SK-N-SH (cell line): ENCODE data around the gene ENTPD7. TPM values are rescaled to one million over a fixed set of nuclear protein-coding genes. Genes with fewer than 3 reads are reported as not detected.

Source experiments
- CTCF ChIA-PET: fragments of 300-600, 350-600 bp; formaldehyde crosslinking; extraction: SDS; loops from one replicate; lab custom pipeline; 2021; lab: Yijun Ruan, JAX
- POLR2A ChIA-PET: fragments of 350-600 bp; sonication (Branson Sonifier 250); formaldehyde crosslinking; extraction: SDS; loops from one replicate; lab custom pipeline; 2020; ENCODE audit warnings: antibody characterized with exemption, inconsistent platforms; lab: Yijun Ruan, JAX
- DNase-seq: peaks from one replicate; pipeline ENCODE4 v3.0.0; 2012
- H2AFZ ChIP-seq: fragments of 200-600 bp; sonication (generic); 2 replicates; pipeline ENCODE4 v1.8.1; 2016; ENCODE audit warnings: antibody characterized with exemption, mild to moderate bottlenecking, low read depth
- H3F3A ChIP-seq: fragments of 200-600 bp; sonication (generic); replicated peaks from 2 replicates; pipeline ENCODE3; 2016; ENCODE audit warnings: antibody characterized with exemption, mild to moderate bottlenecking; ENCODE audit not compliant: insufficient read depth
- H3K27ac ChIP-seq, 2 experiments: fragments of 200-500 bp in 1 of 2; fragments of 200-600 bp in 1 of 2; sonication (Bioruptor generic) in 1 of 2; sonication (generic), shearing (Covaris generic) in 1 of 2; 2 replicates each; pipeline versions ENCODE4 v1.5.1 to v1.6.1; 2014 to 2016; ENCODE audit warnings: low read depth in 2 of 2, inconsistent platforms in 1 of 2, low read length in 1 of 2, mild to moderate bottlenecking in 1 of 2, mixed read lengths in 1 of 2
- H3K27me3 ChIP-seq: fragments of 200-600 bp; sonication (generic), shearing (Covaris generic); 2 replicates; pipeline ENCODE4 v1.6.1; 2016; ENCODE audit warnings: mixed run types; ENCODE audit not compliant: insufficient read depth
- H3K36me3 ChIP-seq, 2 experiments: fragments of 200-500 bp in 1 of 2; fragments of 200-600 bp in 1 of 2; sonication (Bioruptor generic) in 1 of 2; sonication (generic) in 1 of 2; replicated peaks in 1 of 2; 2 replicates each; pipeline versions ENCODE3 to v1.5.1; 2014 to 2016; ENCODE audit warnings: low read length in 1 of 2, mild to moderate bottlenecking in 1 of 2; ENCODE audit not compliant: insufficient read depth in 2 of 2, control insufficient read depth in 1 of 2
- H3K4me1 ChIP-seq, 2 experiments: fragments of 200-500 bp in 1 of 2; fragments of 200-600 bp in 1 of 2; sonication (Bioruptor generic) in 1 of 2; sonication (generic), shearing (Covaris generic) in 1 of 2; 2 replicates each; pipeline versions ENCODE4 v1.5.1 to v1.6.1; 2014 to 2016; ENCODE audit warnings: low read depth in 1 of 2, low read length in 1 of 2, mixed run types in 1 of 2; ENCODE audit not compliant: insufficient read depth in 2 of 2, control insufficient read depth in 1 of 2
- H3K4me2 ChIP-seq: fragments of 200-600 bp; sonication (generic), shearing (Covaris generic); 2 replicates; pipeline ENCODE4 v1.6.1; 2017; ENCODE audit warnings: mixed run types
- H3K4me3 ChIP-seq, 2 experiments: fragments of 200-500 bp in 1 of 2; fragments of 200-600 bp in 1 of 2; sonication (Bioruptor generic) in 1 of 2; sonication (generic), shearing (Covaris generic) in 1 of 2; 2 replicates each; pipeline versions ENCODE4 v1.5.1 to v1.8.1; 2014 to 2016; ENCODE audit warnings: low read depth in 2 of 2, inconsistent platforms in 1 of 2, low read length in 1 of 2, mild to moderate bottlenecking in 1 of 2, mixed read lengths in 1 of 2, moderate library complexity in 1 of 2
- H3K79me2 ChIP-seq: fragments of 200-600 bp; sonication (generic); 2 replicates; pipeline ENCODE4 v1.8.1; 2017; ENCODE audit warnings: mild to moderate bottlenecking; ENCODE audit not compliant: insufficient read depth
- H3K9ac ChIP-seq: fragments of 200-600 bp; sonication (generic); 2 replicates; pipeline ENCODE4 v1.6.1; 2017; ENCODE audit warnings: mixed run types
- H3K9me2 ChIP-seq: fragments of 200-600 bp; sonication (generic); 2 replicates; pipeline ENCODE4 v1.6.1; 2017; ENCODE audit warnings: mixed run types
- H3K9me3 ChIP-seq: fragments of 200-600 bp; sonication (generic); 2 replicates; pipeline ENCODE4 v1.6.1; 2017; ENCODE audit warnings: mixed run types, mild to moderate bottlenecking, moderate library complexity
- H4K20me1 ChIP-seq: fragments of 200-600 bp; sonication (generic); 2 replicates; pipeline ENCODE4 v1.6.1; 2017; ENCODE audit warnings: mild to moderate bottlenecking, mixed run types; ENCODE audit not compliant: insufficient read depth
- CHD2 ChIP-seq: fragments of 150-350 bp; IDR thresholded peaks from 2 replicates; pipeline ENCODE4 v1.6.1; 2018; ENCODE audit warnings: low read length; ENCODE audit not compliant: partially characterized antibody
- ELF1 ChIP-seq: IDR thresholded peaks from 2 replicates; pipeline ENCODE4 v1.4.0; 2012
- EP300 ChIP-seq, 2 experiments: IDR thresholded peaks; 2 replicates each; pipeline versions ENCODE4 v1.4.0 to v1.6.1; 2012; ENCODE audit warnings: borderline replicate concordance in 1 of 2, low read depth in 1 of 2, low read length in 1 of 2
- FOSL2 ChIP-seq: IDR thresholded peaks from 2 replicates; pipeline ENCODE4 v1.4.0; 2012; ENCODE audit warnings: low read depth, mild to moderate bottlenecking, moderate library complexity, borderline replicate concordance
- FOXJ3 ChIP-seq: sonication (generic); formaldehyde crosslinking; IDR thresholded peaks from 2 replicates; pipeline ENCODE4 v1.5.1; 2020; ENCODE audit warnings: mild to moderate bottlenecking, missing genetic modification reagents
- FOXM1 ChIP-seq: IDR thresholded peaks from 2 replicates; pipeline ENCODE4 v1.4.0; 2012; ENCODE audit warnings: low read depth, mild to moderate bottlenecking
- GABPA ChIP-seq: IDR thresholded peaks from 2 replicates; pipeline ENCODE4 v1.4.0; 2012; ENCODE audit warnings: low read depth, mild to moderate bottlenecking
- GATA2 ChIP-seq: sonication (generic); formaldehyde crosslinking; IDR thresholded peaks from 2 replicates; pipeline ENCODE4 v1.5.0; 2020; ENCODE audit warnings: mild to moderate bottlenecking, missing genetic modification reagents
- MEF2A ChIP-seq: IDR thresholded peaks from 2 replicates; pipeline ENCODE4 v1.4.0; 2012; ENCODE audit warnings: low read depth, borderline replicate concordance
- MXI1 ChIP-seq: IDR thresholded peaks from 2 replicates; pipeline ENCODE4 v1.6.1; 2012; ENCODE audit warnings: mild to moderate bottlenecking, low read depth, low read length, improper control_type of control experiment
- NFIC ChIP-seq: IDR thresholded peaks from 2 replicates; pipeline ENCODE4 v1.4.0; 2012; ENCODE audit warnings: borderline replicate concordance
- NRF1 ChIP-seq: IDR thresholded peaks from 2 replicates; pipeline ENCODE4 v1.6.1; 2012; ENCODE audit warnings: low read depth, mild to moderate bottlenecking, low read length
- RAD21 ChIP-seq: IDR thresholded peaks from 2 replicates; pipeline ENCODE4 v1.6.1; 2012; ENCODE audit warnings: mild to moderate bottlenecking, low read length
- SIN3A ChIP-seq: IDR thresholded peaks from 2 replicates; pipeline ENCODE4 v1.6.1; 2012; ENCODE audit warnings: low read depth, mild to moderate bottlenecking, low read length, moderate library complexity, borderline replicate concordance
- SMC3 ChIP-seq: IDR thresholded peaks from 2 replicates; pipeline ENCODE4 v1.6.1; 2012; ENCODE audit warnings: low read depth, low read length, improper control_type of control experiment
- TCF12 ChIP-seq: IDR thresholded peaks from 2 replicates; pipeline ENCODE4 v1.4.0; 2012
- TEAD4 ChIP-seq: IDR thresholded peaks from 2 replicates; pipeline ENCODE4 v1.4.0; 2012; ENCODE audit warnings: mild to moderate bottlenecking, borderline replicate concordance; ENCODE audit not compliant: insufficient read depth
- YY1 ChIP-seq: IDR thresholded peaks from 2 replicates; pipeline ENCODE4 v1.4.0; 2012; ENCODE audit warnings: low read depth, mild to moderate bottlenecking
- WGBS: methylation state at CpG from one replicate; pipeline ENCODE4 v1.1.6; 2017; ENCODE audit warnings: low lambda C conversion rate; 5-methylcytosine and 5-hydroxymethylcytosine counted together
- polyA plus RNA-seq, 3 experiments: library from polyadenylated mRNA; depleted of rRNA; stranded (reverse); fragments of >200 nt; gene quantifications; 2 replicates each; pipeline ENCODE4 v1.2.3, GENCODE V29; 2012
- TF ChIP-seq, protein P1 (sequence below): IDR thresholded peaks from 2 replicates; pipeline ENCODE4 v1.4.0; 2012; ENCODE audit warnings: low read depth, borderline replicate concordance
- TF ChIP-seq, protein P2 (sequence below): fragments of 200-600 bp; sonication (generic); IDR thresholded peaks from 2 replicates; pipeline ENCODE4 v1.6.1; 2017; ENCODE audit warnings: antibody characterized with exemption, mild to moderate bottlenecking, moderate library complexity
- TF ChIP-seq, protein P3 (sequence below): IDR thresholded peaks from 2 replicates; pipeline ENCODE4 v1.4.0; 2012; ENCODE audit warnings: low read depth, borderline replicate concordance
- TF ChIP-seq, protein P4 (sequence below): fragments of 150-350 bp; IDR thresholded peaks from 2 replicates; pipeline ENCODE4 v1.6.1; 2017; ENCODE audit warnings: antibody characterized with exemption, low read length, low read depth, borderline replicate concordance
- TF ChIP-seq, protein P5 (sequence below): IDR thresholded peaks from 2 replicates; pipeline ENCODE4 v1.4.0; 2012; ENCODE audit warnings: low read depth

The ENTPD7 gene
- polyA plus RNA-seq, 1 of the 3 experiments (the other 2 are of a cell fraction), result 3.9 TPM

DNA sequence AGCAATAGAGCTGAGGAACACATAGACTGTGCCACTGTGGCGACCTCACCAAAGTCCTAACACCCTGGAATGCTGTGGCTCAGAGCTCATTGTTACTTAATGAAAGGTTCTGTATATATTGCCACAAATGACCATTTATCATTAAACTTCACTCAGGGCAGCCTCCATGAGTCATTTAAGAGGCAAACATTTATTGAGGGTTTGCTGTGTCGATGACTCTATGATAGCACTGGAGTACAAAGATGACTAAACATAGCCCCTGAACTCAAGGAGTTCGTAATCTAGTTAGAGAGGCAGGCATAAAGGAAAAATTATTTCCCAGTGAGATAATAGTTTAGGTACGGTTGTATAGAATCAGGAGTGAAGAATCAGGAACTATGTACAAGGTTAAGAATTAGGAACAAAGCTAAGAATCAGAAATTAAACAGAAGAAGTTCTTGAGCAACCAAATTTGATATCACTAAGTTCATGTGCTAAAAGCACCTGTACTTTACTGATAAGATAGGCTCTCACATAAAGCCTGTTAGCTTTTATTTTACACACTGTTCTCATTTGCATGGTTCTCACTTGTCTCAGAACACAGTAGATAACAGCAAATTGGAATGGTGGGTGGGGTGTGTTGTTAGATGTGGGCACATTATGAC lies 7.9 kb downstream of the ENTPD7 start (continued):
- TF ChIP-seq, protein P1, sequence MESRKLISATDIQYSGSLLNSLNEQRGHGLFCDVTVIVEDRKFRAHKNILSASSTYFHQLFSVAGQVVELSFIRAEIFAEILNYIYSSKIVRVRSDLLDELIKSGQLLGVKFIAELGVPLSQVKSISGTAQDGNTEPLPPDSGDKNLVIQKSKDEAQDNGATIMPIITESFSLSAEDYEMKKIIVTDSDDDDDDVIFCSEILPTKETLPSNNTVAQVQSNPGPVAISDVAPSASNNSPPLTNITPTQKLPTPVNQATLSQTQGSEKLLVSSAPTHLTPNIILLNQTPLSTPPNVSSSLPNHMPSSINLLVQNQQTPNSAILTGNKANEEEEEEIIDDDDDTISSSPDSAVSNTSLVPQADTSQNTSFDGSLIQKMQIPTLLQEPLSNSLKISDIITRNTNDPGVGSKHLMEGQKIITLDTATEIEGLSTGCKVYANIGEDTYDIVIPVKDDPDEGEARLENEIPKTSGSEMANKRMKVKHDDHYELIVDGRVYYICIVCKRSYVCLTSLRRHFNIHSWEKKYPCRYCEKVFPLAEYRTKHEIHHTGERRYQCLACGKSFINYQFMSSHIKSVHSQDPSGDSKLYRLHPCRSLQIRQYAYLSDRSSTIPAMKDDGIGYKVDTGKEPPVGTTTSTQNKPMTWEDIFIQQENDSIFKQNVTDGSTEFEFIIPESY, result no peak
- no peak for TF ChIP-seq ELF1
- peak; percentile 85 for TF ChIP-seq TCF12
- TF ChIP-seq NFIC, result peak; percentile 55; the same call in 1 of the 2 replicates
- TF ChIP-seq, protein P2, sequence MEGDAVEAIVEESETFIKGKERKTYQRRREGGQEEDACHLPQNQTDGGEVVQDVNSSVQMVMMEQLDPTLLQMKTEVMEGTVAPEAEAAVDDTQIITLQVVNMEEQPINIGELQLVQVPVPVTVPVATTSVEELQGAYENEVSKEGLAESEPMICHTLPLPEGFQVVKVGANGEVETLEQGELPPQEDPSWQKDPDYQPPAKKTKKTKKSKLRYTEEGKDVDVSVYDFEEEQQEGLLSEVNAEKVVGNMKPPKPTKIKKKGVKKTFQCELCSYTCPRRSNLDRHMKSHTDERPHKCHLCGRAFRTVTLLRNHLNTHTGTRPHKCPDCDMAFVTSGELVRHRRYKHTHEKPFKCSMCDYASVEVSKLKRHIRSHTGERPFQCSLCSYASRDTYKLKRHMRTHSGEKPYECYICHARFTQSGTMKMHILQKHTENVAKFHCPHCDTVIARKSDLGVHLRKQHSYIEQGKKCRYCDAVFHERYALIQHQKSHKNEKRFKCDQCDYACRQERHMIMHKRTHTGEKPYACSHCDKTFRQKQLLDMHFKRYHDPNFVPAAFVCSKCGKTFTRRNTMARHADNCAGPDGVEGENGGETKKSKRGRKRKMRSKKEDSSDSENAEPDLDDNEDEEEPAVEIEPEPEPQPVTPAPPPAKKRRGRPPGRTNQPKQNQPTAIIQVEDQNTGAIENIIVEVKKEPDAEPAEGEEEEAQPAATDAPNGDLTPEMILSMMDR, result no peak
- TF ChIP-seq, protein P3, sequence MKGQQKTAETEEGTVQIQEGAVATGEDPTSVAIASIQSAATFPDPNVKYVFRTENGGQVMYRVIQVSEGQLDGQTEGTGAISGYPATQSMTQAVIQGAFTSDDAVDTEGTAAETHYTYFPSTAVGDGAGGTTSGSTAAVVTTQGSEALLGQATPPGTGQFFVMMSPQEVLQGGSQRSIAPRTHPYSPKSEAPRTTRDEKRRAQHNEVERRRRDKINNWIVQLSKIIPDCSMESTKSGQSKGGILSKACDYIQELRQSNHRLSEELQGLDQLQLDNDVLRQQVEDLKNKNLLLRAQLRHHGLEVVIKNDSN, result no peak
- no peak; the same call in 1 of the 2 replicates for TF ChIP-seq SIN3A
- TF ChIP-seq YY1, result no peak
- TF ChIP-seq RAD21, result no peak
- TF ChIP-seq CHD2, result no peak
- TF ChIP-seq NRF1, result no peak
- TF ChIP-seq, protein P4, sequence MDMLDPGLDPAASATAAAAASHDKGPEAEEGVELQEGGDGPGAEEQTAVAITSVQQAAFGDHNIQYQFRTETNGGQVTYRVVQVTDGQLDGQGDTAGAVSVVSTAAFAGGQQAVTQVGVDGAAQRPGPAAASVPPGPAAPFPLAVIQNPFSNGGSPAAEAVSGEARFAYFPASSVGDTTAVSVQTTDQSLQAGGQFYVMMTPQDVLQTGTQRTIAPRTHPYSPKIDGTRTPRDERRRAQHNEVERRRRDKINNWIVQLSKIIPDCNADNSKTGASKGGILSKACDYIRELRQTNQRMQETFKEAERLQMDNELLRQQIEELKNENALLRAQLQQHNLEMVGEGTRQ, result no peak
- peak; percentile 76; the same call in 1 of the 2 replicates for TF ChIP-seq TEAD4
- TF ChIP-seq FOXJ3 (CRISPR knock-in tag), result no peak
- no peak for TF ChIP-seq MXI1
- no peak for TF ChIP-seq GABPA

DNA sequence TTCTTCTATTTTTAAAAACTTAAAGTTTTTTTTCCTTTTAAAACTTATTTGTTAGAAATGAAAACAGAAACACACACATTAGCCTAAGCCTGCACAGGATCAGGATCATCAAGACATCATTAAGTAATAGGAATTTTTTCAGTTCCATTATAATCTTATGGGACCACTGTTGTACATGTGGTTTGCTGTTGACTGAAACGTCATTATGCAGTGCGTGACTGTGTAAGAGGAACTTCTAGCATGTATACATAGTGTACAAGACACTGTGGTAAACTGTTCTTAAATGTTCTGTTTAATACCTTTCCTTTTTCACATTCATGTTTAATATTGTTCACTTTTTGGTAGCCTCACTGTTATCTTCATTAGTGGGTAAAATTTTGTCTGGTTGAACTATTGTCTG lies 12.1 kb downstream of the ENTPD7 start:
- no peak for DNase-seq
- H3K4me3 ChIP-seq, result no peak overlapping the region
- no peak overlapping the region for H3K27ac ChIP-seq
- no peaks in the 10 kb centered on the region for H3K27me3 ChIP-seq
- H3K4me2 ChIP-seq, result no peak overlapping the region
- H3K4me1 ChIP-seq, result peaks cover 0 to 9% of the 10 kb centered on the region in 2 experiments; a peak in 2 of 4 replicates
- H3K36me3 ChIP-seq, result peaks cover 14 to 34% of the 10 kb centered on the region in 2 experiments
- no peaks in the 10 kb centered on the region for H3K9me3 ChIP-seq
- H3K9ac ChIP-seq, result no peak overlapping the region
- WGBS, result 96% methylated on average over 2 of the region's 2 CpGs
- no peaks in the 10 kb centered on the region for H4K20me1 ChIP-seq
- ChIA-PET POLR2A (no interaction called here), CTCF (interaction anchor here (1.0 to 1.5 kb wide), 2 partner anchors 9 to 11 kb away, joined by 3 read pairs; no protein-coding TSS in a partner anchor)
- peaks cover 19% of the 10 kb centered on the region for H3F3A ChIP-seq
- H2AFZ ChIP-seq, result no peak overlapping the region
- H3K9me2 ChIP-seq, result no peaks in the 10 kb centered on the region
- peaks cover 45% of the 10 kb centered on the region for H3K79me2 ChIP-seq
- TF ChIP-seq SMC3 (no peak), EP300 (IDR thresholded peaks at IDR 0.05; ENCODE audit: borderline replicate concordance in 1 of 2, low read depth in 1 of 2, low read length in 1 of 2) (no peak), NRF1 (no peak), FOSL2 (no peak), GABPA (no peak), MEF2A (no peak), FOXM1 (no peak), ELF1 (no peak), SIN3A (no peak), GATA2 (CRISPR knock-in tag) (no peak)
- TF ChIP-seq, protein P5, sequence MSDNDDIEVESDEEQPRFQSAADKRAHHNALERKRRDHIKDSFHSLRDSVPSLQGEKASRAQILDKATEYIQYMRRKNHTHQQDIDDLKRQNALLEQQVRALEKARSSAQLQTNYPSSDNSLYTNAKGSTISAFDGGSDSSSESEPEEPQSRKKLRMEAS, result no peak
- TF ChIP-seq, protein P1, result no peak
- TF ChIP-seq, protein P3, result no peak
